Stimulated activated CD8-positive, alpha-beta memory T cell treated with anti-CD3 and anti-CD28 coated beads, Interleukin-2, amount 100 ng/mL, for 48 hours (primary cell): ENCODE measurements around the gene MAPT.
"Not testable (repeated sequence)": the region's sequence is repeated elsewhere in the genome, so short reads cannot be mapped to it uniquely, and the experiment has no call there.

ENCODE experiments used
- DNase-seq, 2 donors: peaks; one replicate each; pipeline ENCODE4 v3.0.0-alpha.2; 2020; ENCODE audit warnings: low read depth in 2 of 2

The MAPT gene

DNA sequence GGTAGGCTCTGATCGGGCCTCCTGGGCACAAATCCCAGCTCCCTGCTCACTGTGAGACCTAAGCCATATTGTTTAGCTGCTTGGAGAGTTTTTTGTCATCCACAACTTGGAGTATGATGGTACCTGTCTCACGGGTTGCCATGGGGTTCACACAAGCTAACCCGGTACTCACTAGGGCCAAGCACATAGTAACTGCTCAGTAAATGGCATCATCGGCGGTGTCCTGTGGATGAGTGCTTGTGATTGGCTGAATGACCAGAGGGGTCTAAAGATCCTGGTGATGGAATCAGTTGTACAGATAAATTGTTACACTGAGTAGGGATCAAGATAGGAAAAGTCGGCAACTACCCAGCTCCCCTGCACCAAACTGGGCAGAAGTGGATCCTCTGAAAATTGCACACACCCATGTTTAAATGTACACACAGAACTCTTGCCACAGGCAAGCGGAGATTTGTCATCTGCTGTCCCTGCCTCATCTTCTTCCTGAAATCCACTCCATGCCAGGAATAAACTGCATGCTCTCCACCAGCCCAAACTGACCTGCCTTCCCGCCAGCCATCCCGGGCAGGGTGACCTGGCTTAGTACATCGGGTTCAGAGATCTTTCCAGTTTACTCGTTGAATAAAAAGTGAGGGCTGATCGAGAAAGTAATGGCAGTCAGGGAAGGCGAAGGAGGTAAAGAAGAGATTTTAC is 6.5 kb downstream of the MAPT start:
- DNase-seq, result no peak

DNA sequence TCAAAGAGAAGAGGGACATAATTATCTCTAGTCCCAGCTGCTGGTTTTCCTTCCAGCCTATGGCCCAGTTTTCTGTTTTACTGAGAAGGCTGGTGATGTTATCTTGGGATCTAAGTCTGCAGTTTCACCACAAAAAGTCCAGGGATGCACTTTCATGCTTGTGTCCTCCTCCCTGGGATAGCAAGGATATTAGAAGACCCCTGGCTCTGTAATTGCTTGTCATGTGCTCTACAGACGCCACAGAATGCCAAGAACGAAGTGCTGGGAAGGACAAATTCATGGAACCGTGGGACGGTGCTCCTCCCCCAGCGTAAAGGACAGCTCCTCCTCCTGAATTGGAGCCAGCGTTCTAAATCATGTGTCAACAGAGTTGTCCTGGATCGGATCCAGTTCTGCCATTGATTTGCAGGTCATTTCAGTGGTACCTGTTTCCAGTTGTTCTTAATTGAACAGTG is 8.6 kb downstream of the MAPT start:
- no peak for DNase-seq

DNA sequence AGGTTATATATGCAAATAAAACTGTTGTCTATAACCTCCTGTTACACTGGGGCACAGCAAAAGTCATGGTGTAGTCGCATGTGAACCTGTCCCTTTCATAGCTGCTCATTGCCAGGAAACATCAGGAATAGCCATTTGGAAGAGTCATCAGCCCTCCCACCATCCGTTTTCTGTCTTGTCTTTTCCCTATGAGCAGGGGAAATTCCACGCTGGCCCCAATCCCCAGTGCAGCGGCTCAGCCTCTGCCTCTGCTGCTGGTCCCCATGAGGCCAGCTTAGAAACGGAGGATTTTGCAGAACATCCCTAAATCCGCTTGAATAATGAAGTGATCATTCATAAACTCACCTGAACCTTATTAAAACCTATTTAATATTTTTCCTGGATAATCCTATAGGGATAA is 10.5 kb downstream of the MAPT start:
- no peak for DNase-seq

- no peak for DNase-seq
Observed at GRCh38 chr17:45905814-45906213, 11.5 kb downstream of the MAPT start.

GRCh38 chr17:45906237-45906636 is 11.9 kb downstream of the MAPT start:
- DNase-seq, result no peak

DNA sequence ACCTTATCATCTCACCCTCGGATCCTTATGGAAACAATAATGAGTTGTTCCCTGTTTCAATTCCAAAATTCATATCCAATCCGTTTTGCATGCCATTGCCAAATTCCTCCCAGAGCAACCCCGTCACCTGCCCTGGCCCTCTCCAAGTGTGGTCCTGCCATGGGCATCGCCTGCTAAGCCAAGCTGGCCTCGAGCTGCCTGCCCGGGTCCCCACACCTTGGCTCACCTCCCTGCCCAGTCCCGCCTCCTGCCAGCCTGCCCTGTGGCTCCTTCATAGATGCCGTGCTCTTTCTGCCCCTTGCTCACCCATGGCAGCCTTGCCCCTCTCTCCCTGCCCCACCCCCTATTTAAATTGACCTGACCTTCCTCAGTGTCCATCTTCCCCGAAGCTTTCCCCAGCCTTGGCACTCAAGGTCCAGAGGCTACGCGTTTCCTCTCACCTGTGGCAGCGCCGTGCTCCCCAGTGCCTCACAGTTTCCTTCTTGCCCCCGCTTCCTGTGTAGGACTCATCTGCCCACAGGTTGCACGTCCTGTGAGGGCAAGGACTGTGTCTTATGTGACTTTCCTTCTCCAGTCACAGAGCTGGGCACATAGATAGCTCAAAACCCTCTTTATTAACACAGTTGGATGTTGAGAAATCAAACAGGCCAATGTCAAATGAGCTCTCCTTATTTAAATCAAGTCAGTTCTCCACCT is 12.7 kb downstream of the MAPT start:
- peak in 1 of 2 donors; percentile 33 for DNase-seq

DNA sequence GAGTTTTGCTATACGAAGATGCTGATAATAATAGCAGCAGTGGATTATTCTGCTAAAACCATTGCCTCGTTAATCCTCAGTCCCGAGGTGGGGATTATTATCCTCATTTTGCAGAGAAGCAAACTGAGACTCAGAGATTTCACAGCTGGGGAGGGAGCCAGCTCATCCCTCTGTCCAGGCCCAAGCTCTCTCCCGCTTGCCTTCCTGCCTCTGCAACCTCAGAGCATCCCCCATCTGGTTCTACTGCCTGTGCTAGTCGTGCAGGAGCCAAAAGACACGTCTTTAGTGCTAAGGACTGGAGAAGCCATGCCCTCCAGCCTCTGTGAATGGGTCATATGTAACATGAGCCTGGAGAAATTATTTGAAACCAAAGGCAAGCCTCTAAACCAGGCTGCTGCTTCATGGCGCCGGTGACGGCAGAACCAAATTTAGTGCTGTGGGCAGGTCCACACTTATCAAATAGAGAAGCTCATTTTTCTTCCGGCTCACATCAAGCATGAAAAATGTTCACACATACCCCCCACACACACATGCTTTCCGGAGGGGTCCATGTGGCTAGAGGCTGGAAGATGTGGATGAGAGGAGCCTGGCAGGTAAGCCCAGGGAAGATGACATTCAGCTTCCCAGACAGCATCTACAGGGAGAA is 13.5 kb downstream of the MAPT start:
- no peak for DNase-seq

DNA sequence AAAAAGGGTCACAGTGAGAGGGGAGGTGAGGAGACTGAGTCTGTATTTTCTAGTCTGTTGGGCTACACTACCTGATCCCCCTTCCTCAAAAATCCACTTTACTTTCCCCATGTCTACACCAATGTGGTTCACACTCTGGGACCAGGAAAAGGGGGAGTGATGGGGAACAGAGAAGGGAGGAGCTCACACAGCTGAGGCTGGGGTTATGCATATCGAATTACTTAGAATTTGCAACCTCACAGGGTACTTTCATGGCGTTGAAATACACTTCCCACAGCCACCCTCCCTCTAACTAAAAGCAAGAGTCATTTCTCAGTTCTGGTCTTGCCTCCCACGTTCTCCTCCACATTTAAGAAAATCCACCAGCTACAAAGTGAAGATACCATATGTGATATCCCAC is 14.1 kb downstream of the MAPT start:
- DNase-seq, result no peak

- DNase-seq, result no peak
Observed at GRCh38 chr17:45908935-45909334, 14.6 kb downstream of the MAPT start.

GRCh38 chr17:45910667-45911066 is 16.3 kb downstream of the MAPT start:
- DNase-seq, result no peak

DNA sequence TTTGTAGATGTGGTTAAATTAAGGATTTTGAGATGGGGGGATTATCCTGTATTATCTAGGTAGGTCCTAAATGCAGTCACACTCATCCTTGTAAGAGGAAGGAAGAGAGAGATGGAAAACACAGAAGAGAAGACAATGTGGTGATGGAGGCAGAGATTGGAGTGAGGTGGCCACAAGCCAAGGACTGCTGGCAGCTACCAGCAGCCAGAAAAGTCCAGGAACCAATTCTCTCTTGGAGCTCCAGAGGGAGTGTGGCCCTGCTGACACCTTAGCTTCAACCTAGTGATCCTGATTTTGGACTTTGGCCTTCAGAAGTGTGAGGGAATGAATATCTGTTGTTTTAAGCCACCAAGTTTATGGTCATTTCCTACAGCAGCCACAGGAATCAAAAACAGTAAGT is 18.0 kb downstream of the MAPT start:
- DNase-seq, result no peak

- DNase-seq, result not testable (repeated sequence)
Observed at GRCh38 chr17:45913030-45913429, 18.7 kb downstream of the MAPT start.

GRCh38 chr17:45914047-45914717 is 19.8 kb downstream of the MAPT start:
- no peak for DNase-seq

GRCh38 chr17:45915263-45915662 is 20.9 kb downstream of the MAPT start:
- DNase-seq, result no peak

- no peak for DNase-seq
Observed at GRCh38 chr17:45917081-45917480, 22.7 kb downstream of the MAPT start.

- no peak for DNase-seq
Observed at GRCh38 chr17:45918241-45918745, 23.9 kb downstream of the MAPT start.

GRCh38 chr17:45919136-45919535 is 24.8 kb downstream of the MAPT start:
- no peak for DNase-seq

DNA sequence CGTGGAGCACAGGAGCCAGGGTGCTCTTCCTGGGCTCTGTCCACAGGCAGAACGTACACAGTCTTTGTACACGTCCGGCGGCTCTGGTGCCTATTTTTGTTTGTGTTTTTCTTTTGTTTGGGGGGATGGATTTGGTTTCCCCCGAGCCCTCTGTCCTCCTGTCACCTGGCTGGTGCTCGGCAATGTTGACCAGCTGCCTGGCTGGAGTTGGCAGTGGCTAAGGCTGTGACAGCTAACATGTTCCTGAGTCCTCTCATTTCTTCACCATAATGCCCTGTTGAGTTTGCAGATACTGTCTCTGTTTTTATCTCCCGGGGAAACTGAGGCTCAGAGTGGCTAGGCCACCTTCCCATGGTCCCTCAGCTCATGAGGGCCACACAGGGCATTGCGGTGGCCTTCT is 25.7 kb downstream of the MAPT start:
- no peak for DNase-seq

- no peak for DNase-seq
Observed at GRCh38 chr17:45923511-45924268, 29.3 kb downstream of the MAPT start.

DNA sequence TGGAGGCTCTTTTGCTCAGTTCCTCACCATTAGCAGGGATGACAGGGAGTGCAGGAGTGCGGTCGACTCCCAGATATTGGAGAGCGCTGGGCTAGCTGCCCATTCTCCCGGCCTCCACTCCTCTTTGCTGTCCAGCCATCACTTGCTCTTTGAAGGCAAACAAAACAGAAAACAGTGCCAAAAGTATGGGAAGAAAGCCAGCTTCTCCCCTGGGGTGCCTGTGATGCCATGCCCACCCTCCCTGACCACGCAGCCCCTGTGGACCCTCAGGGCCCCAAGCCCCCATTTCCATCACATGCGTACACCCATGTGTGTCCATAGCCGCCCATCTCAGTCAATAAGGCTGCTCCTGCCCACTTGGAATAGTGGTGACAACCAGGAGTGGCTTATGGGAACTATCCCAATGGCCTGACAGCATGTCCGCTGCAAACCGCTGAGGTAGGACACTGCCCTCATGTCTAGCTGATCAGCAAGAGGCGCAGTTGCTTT is 30.0 kb downstream of the MAPT start:
- no peak for DNase-seq

GRCh38 chr17:45925311-45925710 is 31.0 kb downstream of the MAPT start:
- DNase-seq, result no peak
